AG08395 (cell line): Measurements from ENCODE around the gene SUN5.

Experiments
- DNase-seq: peaks from one replicate; pipeline ENCODE4 v3.0.0; 2012; ENCODE audit warnings: mixed read lengths, low spot score

SUN5 gene

DNA sequence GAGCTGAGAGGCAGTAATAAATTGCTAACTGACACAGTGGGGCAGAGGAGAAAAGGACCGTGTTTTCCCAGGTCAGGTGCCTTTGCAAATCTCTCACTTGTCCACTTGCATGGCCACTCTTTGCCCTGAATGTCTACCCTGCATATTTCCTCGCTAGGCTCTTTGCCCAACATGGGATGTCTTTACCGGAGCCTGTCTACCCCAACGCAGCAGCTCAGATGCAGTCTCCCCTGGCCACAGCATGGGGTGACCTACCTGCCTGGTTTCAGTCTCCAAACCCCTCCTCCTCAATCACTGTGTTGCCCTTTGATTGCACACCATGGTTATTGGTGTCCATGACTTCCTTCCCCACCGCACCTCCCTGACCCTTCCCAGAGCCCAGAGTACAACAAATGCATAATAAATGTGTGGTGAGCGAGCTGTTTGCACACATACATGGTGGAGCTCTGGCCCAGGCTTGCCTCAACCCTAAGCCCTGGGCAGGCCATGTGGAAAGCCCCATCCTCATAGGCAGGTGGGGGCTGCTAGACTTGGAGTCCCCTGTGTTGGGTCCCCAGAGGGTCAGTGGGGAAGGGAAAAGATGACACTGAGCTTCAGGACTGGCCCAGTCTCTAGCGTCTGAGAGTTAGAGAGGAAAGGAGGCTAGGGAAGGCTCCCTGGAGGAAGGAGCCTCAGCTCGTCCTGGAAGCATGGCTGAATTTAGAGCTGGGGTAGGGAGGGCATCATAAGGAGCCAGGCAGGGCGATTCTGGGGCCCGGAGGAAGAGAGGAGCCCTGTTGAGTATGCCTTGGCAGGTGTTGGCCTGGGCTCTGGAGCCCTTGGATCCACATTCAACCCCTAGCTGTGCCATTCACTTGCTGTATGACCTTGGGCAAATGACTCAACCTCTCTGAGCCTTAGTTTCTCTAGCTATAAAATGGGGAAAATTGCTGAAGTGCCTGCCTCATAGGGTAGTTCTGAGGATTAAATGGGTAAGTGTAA, 22.8 kb upstream of the SUN5 start:
- no peak for DNase-seq

DNA sequence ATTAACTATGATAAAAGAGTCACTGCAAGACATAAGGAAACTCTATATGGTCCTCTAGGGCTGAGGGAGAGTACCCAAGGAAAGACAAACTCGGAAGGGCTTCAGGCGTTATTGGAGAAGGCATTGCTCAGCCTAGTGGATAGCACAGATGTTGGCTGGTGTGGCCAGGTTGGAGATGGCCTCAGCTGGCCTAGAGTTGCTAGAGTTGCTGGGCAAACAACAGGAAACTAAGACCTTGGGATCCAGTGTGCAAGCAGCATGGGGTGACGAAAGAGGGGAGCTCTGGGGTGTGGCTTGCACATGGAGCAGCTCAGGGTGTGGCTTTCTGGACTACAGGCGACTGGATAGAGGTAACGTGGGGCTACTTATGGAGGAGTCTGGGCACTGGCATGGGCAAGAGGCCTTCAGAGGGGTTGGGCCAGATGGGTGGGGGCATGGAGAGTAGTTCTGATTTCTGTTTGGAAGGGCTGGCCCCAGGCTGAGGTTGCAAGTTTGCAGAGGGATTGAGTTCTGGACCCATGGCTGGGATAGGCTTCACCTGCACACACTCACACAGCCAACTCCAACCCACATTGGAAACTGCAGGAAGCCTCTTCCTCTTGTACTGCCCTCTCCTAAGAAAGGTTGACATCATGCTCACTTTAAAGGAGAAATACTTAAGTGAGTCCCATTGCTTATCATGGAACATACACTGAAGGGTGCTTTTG, 22.0 kb upstream of the SUN5 start:
- no peak for DNase-seq

DNA sequence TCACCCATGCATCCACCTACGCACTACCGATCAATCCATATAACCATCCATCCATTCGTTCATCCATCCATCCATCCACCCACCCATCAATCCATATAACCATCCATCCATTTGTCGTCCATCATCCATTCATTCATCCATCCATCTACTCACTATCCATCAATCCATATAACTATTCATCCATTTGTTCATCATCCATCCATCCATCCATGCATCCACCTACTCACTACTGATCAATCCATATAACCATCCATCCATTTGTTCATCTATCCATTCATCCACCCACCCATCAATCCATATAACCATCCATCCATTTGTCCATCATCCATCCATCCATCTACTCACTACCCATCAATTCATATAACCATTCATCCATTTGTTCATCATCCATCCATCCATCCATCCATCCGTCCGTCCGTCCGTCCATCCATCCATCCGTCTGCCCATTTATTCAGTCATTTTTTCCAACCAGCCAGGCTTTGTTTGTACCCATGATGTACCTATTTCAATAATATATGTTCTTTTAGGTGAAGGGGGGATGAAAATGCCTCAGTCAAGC, 21.2 kb upstream of the SUN5 start:
- DNase-seq, result no peak

DNA sequence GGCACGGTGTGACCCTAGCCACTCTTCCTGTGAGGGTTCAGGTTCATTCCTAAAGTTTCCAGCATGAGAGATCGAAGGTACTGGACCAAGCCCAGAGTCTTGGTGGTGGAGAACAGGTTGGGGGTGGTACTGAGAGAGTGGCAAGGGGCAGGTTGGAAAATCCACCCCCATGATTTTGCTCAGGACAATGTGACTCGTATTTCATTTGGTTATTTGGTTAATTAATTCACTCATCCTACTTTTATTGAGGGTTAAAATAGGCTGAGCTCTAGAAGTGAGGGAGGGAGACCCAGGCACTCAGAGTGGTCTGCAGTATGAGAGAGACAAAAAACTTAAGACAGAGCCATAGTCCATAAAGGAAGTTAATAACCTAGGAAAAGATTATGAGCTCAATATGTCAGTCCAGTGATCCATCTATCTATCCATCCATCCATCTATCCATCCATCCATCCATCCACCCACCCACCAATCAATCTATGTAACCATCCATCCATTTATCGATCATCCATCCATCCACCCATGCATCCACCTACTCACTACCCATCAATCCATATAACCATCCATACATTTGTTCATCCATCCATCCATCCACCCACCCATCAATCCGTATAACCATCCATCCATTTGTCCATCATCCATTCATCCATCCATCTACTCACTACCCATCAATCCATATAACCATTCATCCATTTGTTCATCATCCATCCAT, 20.5 kb upstream of the SUN5 start:
- DNase-seq, result no peak

DNA sequence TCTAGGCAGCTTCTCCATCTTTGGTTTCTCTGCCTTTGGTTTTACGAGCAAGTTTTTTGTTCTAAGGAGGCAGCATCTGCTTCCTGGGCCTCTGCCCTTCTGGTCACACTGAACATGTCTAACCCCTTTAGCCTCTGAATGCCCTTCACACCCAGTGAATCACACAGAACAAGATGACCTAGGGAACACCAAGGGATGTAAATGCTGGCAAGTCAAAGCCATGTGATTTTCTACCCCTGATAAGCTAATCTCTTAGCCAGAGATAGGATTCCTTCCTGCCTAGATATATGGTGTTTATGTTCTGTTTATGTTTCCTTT, 20.0 kb upstream of the SUN5 start:
- DNase-seq, result no peak

DNA sequence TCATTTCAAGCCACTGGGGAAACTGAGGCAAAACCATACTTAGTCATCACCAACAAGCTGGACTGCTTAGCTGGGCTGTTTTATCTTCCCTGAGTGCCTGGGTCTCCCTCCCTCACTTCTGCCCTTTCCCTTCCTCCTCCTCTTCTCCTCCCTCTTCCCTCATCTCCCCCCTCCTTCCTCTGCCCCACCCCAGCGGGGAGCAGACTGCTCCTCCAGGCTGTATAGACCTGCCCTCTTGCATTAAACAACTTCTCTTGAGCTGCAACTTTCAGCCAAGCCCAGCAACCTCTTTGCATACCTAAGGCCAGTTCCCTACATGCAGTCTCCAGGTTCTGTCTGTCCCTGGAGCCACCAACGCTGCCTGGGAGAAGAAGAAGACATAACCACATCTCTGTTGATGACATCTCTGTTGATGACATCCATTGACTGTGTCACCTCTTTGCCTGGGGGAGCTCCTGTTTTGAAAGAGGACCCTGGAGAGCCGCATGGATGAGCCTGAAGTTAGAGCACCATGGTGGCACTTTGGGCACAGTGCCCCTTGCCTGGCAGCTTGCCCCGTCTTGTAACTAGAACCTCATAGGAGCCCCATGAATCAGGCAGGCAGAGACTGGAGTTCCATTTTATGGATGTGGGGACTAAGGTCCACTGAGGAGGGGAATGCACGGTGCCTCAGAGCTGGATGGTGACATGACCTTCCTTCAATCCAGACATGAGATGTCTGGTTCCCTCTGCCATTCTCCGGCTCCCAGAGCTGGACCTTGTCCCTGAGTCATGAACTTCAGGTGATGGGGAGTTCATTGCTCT, 19.4 kb upstream of the SUN5 start:
- no peak for DNase-seq

DNA sequence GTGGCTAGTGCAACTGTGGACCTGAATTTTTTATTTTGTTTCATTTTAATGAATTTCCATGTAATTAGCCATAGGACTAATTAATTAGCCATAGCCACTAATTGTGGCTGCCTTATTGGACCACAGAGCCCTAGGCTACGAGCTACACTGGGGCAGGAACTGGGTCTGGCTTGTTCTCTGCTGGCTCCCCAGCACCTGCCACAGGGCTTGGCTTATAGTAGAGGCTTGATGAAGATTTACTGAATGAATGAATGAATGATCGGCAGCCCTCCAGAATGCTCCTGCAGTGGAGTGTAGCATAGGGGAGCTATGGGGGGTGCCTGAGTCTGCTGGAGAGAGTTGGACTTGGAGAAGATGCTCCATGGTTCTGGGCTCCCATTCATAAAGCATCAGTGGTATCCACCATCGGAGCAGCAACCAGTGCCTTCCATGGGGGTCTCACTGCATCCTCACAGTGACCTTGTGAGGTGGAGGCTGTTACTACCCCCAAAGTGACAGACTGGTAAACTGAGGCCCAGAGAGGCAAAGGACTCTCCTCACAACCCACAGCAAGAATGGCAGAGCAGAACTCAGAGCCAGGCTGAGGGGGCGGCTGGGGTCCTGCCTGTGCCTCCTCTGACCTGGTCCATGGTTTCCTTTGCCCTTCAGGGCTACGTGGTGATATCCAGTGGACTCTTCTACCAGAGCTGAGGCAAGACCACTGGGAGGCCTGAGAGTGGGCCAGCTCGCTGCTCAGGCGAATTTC, 18.6 kb upstream of the SUN5 start:
- no peak for DNase-seq

DNA sequence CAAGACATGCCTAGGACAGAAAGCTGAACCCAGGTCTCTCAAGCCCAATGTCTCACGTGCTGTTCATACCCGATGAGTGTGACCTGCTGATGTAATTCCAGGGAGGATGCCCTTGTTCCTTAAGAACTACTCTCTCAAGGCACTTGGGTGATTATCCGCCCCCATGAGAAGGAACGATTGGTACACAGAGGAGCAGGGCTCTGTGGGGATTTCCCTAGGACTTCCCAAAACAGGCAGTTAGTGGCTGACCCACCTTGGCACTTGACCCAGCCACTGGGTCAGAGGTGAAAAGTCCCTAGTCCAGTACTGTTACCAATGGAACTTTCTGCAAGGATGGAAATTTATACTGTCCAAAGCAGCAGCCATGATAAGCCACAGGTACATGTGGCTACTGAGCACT, 18.1 kb upstream of the SUN5 start:
- no peak for DNase-seq

DNA sequence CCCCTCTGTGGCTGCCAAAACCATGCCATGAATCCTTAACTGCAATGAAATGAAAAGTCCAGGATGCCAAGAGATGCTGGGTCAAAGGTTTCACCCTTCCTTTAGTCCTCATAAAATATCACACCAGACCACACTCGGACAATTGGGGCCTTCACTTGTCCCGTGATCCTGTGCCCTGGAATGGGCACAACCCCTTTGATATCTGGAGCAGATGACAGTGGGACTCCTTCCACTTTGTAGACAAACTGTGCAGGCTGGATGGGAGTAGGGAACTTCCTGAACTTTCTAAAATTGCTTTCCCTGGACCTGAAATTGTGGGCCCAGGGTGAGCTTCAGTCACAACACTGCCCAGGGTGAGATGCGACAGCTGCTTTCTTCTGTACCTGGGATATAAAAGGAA, 17.6 kb upstream of the SUN5 start:
- DNase-seq, result no peak

DNA sequence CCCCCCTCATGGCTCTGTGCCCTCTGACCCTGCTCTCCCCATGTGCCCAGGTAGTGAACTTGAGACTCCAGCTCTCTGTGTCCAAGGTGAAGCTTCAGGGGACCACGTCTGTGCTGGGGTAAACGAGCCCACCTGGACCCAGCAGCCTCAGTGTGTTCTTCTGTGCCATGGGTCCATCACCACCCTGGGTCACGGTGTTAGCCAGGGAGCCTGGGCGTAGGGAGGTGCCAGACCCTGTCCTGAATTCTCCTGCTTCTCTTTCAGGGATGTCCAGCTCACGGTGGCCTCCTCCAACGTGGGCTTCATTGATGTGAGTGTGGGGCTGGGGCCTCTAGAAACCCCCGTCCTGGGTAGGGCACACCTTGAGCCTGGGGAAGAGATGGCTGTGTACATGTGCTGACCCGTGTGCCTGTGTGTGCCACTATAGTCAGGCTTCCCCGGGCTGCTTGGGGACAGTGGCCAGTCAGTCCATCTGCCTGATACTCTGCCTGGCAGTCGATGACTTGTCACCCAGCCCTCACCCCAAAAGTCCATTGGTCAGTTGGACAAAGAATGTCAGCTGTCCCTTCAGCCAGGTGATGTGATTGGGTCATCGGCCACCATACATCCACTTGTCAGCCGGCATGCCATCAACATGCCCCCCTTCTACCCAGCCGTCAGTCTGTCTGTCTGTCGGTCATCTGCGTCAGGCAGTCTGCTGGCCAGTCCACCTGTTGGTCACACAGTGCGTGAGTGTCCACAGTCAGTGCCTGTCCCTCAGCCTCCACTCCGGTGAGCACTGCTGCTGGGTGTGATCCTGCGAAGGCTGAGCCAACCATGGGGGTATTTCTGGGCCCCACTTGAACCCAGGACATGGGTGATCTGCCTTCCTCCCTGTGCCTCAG, 16.3 kb upstream of the SUN5 start:
- DNase-seq, result no peak

DNA sequence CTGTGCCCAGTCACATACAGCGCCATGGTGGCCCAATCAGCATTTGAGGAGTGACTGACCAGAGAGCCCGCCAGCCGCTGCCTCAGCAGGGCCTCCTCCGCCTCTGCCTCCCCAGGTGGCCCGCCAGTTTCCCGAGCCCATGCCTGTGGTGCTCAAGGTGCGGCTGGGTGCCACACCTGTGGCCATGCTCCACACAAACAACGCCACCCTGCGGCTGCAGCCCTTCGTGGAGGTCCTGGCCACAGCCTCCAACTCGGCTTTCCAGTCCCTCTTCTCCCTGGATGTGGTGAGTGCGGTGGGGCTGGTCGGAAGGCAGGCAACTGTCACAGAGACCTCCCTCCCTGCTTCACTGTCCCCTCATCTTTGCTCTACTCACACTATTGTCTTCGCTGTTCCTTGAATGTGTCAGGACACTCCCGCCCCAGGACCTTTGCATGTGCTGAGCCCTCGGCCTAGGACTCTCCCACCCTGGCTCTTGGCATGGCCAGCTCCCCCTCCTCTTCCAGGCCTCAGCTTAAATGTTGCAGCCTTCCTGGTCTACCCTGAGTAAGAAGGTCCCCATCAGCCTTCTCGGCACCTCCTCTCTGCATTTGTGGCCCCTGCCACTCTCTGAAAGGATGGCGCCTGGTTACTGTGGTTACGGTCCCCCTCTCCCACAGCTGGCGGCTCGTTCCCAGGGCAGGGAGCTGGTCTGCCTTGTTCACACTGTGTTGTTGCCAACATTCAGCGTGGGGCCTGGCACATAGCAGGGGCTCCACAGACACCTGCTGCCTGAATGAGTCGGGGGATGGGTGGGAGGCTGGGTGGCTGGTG, 15.4 kb upstream of the SUN5 start:
- no peak for DNase-seq

DNA sequence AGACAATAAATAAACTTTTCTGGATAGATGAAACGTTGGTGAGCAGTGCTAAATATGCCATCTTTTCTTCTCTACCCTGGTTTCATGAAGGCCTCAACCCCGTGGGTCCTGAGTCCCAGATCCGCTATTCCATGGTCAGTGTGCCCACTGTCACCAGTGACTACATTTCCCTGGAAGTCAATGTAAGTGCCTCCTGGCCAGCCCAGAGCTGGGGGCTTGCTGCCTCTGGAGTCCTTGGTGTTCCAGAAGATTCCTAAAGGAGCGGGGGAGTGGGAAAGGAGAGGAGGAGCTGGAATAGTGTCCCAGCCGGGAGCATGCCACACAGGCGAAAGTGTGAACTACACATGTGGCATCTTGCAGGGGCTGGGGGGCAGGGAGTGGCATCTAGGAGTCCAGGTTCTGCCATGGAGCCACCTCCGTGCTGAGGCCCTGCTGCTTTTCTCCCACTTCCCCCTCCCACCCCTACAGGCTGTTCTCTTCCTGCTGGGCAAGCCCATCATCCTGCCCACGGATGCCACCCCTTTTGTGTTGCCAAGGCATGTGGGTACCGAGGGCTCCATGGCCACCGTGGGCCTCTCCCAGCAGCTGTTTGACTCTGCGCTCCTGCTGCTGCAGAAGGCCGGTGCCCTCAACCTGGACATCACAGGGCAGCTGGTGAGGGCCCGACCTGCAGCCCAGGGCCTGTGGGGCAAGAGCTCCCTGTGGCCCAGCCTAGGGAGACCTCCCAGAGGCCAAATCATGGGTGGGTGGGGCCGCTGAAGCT, 14.1 kb upstream of the SUN5 start:
- no peak for DNase-seq

DNA sequence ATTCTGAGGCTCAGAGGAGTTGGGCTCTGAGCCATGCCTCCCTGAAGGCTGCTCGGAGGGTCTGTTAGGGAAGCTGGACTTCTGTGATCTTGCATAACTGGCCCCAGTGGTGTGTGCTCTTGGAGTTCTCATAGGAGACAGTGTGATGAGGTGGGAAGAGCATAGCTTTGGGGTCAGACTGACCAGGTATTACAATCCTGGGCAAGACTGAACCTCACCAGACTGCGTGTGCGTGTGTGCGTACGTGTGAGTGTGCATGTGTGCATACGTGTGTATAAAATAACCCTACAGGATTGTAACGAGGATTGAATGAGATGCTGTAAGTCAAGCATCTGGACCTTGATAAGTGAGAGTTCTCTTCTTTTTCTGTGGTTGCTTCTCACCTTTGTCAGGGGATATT, 13.3 kb upstream of the SUN5 start:
- no peak for DNase-seq

DNA sequence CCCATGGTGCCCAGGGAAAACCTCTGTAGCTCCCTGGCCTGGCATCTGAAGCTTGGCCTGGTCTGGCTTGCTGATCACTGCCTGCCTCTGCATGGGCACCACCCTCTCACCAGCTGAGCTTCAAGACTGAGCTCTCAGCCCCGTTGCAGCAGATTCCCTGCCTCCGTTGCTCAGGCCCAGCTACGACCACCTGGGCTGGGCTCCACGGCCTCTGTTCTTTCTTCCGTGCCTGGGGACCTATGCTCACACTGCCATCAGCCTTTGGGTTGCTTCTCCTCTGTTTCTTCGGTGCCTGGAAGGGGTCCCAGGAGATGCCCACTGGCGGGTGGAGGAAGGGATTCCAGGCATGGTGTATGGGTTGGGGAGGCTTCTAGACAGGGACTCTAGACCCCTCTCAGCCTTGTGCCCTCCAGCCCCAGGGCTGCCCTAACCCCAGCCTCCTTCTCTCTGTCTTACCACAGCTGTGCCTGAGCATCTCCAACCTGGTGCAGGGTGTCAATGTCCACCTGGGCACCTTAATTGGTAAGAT, 12.4 kb upstream of the SUN5 start:
- DNase-seq, result no peak

DNA sequence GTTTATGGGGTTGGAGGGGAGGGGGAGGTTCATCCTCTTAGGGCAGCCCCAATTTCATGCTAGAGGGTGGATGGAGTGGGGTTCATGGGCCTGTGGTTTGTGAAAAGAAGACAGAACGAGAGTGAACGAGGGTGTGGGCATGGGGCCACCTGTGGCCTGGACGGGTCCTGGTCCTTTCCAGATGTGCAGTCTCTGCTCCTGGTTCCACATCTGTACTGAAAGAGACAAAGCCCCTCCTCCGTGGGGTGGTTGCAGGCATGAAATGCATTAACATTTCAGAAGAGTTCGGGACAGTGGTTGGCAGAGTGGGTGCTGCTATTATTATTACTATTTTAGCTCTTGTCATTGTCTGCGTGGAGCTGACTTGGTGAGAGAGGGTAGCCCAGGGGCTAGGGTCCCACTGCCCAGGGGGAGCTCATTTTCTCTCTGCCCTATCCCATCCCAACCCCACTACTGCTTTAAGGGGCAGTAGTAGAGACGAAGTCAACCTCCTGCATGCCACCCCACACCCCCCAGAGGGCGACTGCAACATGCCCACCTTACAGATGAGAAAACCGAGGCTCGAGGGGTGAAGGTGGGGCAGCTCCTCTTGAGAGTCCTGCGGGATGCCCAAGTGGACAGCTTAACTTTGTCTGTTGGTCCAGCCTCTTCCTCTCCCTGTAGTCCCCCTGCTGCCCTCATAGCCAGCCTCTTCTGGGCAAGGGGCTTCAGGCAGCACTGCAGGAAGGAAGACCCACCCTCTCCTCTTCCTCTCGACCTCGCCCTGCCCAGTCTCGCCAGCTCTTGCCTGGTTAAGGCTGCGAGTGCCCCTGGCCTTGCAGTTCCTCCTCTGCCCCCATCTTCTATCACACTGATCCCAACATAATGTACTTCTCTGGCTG, 11.7 kb upstream of the SUN5 start:
- no peak for DNase-seq

DNA sequence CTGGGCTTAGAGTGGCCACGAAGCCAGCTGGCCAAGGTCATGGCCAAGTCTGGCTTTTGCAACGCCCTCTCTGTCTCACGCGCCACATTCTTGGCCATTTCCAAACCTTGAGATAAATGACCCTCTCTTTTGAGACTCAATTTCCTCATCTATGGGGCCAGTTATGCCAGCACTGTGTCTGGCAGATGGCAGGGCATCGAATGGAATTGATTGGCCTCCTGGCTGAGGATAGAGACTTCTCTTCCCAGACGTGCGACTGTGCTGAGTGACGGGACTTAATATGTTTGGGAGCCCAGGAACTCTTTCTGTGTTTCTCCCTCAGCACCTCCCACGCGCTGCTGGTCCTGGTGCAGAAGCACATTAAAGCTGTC, 10.9 kb upstream of the SUN5 start:
- DNase-seq, result no peak
